ENCODE results near the gene CRNKL1.
"Not testable (repeated sequence)": the region's sequence is repeated elsewhere in the genome, so short reads cannot be mapped to it uniquely, and the experiment has no call there.

Gene CRNKL1

GRCh38 chr20:20003955-20004322 lies 48.3 kb downstream of the CRNKL1 start:
- DNase-seq, result not testable (repeated sequence)

DNA sequence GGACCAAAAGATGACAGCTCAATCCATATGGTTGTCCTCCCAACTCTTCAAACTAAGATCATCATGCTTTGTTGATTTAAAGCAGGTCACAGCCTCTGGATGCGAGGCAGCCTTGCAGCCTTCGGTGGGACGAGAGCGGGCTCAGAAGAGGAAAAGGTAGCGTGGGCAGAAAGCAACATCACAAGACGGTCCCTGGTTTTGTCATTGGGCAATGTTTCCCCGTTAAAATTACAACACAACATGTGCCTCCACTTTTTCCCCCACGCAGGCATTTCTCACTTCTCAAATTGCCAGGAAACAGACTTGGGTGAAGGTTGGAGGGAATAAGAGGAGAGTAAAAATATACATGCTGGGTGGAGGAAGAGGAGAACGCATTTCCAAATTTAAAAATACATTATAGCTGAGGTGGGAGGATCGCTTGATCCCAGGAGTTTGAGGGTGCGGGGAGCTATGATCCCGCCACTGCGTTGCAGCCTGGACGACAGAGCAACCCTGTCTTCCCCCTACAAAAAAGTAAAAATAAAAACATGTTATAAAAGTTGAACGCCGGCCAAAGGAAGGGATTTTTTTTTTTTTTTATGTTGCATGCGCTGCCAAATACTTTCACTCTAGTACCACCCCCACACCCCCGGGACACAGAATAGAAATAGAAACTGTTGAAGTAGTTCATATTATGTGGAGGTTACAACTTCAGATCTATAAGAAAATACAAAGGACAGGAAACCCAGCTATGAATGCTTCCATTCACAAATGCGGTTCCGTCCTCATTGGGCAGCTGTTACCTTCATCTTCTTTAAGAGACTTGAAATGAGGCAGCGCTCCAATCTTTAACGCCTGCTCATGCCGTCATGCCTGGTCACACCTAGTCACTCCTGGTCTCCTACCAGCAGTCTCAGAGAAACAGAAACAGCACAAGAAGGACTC lies 49.0 kb downstream of the CRNKL1 start:
- DNase-seq, result peak; percentile 93

GRCh38 chr20:20002101-20002998 lies 49.9 kb downstream of the CRNKL1 start:
- no peak for DNase-seq

DNA sequence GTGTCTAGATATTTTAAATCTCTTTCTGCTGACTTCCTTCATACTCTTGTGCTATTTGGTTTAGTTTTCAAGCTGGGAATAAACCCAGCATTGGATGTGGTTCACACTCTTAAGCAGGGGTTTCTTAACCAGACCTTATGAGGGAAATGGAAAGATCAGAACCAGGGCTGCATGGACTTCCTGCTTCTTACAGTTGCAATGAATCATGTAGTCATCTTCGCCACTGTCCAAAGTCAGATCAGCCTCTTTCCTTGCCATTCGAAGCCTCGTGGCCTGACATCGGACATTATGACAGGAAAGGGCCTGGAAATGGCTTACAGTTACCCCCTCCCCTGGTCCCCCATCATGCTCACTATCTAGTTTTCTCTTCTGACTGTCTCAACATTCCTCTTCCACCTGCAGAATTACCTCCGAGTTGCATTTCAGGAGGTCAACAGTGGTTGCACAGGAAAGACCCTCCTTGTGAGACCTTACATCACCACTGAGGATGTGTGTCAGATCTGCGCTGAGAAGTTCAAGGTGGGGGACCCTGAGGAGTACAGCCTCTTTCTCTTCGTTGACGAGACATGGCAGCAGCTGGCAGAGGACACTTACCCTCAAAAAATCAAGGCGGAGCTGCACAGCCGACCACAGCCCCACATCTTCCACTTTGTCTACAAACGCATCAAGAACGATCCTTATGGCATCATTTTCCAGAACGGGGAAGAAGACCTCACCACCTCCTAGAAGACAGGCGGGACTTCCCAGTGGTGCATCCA lies 51.9 kb downstream of the CRNKL1 start:
- peak; percentile 79 for DNase-seq

DNA sequence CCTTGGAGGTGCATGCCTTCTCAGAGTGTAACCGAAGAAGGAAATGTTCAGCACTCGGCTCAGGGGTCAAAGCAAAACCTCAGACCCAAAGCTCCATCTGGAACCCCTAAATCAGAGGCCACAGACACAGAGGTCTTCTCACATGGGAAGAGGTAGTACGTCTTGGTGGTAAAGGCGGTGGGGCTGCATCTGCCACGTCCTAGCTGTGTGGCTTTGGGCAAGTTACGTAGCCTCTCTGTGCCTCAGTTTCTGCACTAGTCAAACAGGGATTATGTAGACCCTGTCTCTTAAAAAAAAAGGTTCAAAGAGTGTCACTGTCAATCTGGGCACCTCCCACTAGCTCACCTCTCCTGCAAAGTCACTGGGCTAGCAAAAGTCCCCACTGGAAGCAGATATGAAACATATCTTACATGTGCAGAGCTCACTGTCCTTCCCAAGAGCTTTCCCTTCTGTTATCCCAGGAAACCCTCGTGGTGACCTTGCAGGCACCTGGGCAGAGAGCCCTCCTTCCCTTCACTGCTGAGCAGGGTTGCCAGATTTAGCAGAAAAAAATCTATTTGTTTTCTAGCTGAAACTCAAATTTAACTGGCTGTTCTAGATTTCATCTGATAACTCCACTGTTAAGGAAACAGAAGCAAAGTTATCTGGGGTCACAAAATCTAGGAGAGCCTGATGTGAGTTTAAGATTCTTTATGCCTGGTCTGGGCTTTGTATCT lies 53.1 kb downstream of the CRNKL1 start:
- DNase-seq, result no peak

DNA sequence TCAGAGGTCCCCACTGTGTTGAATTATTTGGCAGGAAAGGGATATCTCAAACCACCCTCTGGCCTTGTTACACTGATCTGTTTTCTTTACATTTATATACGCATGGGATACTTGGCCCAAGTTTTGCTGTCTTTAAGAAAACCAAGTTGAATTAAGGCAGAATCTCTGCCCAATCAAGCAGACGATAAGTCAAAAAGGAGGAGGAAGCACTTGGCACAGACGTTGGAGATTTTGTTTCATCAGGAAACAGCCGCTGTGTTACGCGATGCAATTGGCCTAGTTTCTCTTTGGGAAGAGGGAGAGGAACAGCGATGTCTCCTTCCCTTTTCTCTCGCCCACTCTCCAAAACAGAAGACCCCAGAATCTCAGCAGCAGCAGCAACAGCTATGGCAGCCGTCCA lies 55.3 kb downstream of the CRNKL1 start:
- DNase-seq, result peak; percentile 56

DNA sequence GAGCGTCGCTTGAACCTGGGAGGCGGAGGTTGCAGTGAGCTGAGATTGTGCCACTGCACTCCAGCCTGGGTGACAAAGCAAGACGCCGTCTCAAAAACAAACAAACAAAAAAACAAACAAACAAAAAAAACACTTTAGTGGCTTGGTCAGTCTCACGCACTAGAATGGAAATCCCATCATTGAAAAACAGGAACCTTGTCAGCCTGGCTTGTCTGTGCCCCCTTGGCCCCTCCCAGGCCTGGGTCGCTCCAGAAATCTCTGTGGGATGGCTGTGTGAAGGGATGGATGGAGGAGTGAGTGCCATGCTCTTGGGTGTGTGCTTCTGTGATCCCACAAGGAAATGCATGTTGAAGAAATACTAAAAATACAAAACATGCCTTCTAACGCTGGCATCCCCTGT lies 56.0 kb downstream of the CRNKL1 start:
- no peak for DNase-seq

GRCh38 chr20:19995220-19995863 lies 56.9 kb downstream of the CRNKL1 start:
- DNase-seq, result peak; percentile 62

DNA sequence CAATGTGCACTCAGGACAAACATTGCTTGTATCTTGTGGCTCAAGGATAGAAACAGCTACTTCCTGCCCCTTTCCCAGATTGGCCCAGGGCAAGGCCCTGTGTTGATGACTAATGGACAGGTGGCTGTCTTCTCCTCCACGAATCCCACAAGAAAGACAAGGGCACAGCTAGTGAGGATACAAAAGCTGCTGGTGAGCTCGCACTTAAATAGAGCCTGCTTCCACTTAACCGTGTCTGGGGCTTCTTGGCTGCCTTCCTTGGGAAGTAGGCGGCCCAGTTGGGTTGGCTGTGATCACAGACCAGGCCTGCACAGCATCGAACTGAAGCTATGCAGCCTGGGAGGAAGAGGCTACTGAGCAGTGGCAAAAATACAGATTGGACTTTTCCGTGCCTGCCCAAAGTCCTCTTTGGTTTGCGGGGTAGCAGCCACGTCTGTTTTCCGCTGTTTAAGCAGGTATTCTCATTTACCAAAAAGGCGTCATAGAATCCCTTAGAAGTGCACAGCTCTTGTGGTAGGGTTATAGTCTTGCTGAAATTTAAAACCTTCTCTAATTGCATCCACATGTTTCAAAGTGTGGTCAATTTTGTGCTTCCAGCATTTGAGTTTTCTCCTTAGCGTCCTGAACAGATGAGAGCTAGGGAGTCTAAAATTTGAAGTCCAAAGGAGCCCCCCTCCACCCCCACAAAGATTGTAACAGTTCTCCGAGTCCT lies 58.2 kb downstream of the CRNKL1 start:
- DNase-seq, result no peak

GRCh38 chr20:19992996-19993908 lies 59.0 kb downstream of the CRNKL1 start:
- no peak for DNase-seq

DNA sequence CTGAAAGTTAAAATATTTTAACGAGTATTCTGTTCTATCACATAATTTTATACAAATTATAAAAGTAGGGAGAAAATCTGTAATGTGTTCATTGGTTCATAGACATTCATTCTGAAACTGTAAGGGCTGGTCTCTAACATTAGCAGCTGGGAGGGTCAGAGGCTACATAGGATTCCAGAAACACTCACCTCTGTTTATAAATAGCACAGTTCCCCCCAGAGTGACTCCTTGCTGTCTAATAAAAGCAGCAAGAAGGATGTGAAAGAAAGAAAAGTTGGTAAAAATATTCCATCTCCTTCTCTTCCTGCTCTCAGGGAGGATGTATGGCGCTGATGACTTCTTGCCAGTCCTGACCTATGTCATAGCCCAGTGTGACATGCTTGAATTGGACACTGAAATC lies 60.4 kb downstream of the CRNKL1 start:
- no peak for DNase-seq

GRCh38 chr20:19991308-19991707 lies 61.0 kb downstream of the CRNKL1 start:
- DNase-seq, result no peak

DNA sequence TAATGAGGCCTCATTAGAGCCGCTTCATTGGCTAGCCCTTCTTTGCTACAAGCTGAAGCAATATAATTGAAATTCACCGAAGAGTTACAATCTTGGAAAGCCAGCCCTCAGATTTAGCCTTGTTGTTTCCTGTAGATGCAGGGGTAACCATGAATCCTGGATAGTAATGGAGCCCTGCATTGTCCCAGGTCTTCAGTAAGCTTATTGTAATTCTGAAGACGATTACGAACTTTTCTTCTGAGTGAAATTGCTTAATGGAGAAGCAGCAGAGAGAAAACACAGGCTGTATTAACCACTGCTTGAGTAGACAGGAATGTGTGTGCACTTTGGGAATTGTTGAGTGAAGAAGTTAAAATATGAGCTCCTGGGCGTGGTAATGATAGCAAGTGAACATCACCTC lies 61.4 kb downstream of the CRNKL1 start:
- DNase-seq, result no peak

DNA sequence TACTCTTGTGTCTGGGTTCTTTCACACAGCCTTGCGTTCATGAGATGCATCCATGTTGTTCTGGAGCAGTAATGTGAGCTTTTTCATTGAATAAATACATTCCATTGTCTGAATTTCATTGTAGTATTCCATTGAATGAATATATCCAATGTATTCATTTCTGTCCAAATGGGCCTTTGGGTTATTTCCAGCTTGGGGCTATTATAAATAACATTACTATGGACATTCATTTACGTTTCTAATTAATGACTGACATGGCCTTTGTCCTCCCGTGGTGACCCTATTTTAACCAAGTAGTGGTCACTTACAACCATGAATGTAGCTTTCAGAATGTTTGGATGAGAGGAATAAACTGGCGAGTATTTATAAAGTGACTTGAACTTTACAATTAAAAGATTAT lies 65.2 kb downstream of the CRNKL1 start:
- DNase-seq, result no peak

- DNase-seq, result peak; percentile 80
These were observed 65.8 kb downstream of the CRNKL1 start for GRCh38 chr20:19986419-19986818.
